ENCODE results near the gene FAM221B.

The FAM221B gene

DNA sequence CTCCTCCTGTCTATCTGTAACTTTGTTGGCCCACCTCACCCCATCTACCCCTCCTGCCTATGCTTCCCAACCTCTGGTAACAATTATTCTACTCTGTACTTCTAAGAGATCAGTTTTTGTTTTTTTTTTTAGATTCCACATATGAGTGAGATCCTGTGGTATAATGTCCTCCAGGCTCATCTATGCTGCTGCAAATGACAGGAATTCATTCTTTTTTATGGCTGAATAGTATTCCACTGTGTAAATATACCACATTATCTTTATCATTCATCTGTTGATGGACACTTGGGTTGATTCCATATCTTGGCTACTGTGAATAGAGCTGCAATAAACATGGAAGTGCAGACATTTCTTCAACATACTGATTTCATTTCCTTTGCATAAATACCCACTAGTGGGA is 45.1 kb downstream of the FAM221B start:
- TF ChIP-seq, protein P1, sequence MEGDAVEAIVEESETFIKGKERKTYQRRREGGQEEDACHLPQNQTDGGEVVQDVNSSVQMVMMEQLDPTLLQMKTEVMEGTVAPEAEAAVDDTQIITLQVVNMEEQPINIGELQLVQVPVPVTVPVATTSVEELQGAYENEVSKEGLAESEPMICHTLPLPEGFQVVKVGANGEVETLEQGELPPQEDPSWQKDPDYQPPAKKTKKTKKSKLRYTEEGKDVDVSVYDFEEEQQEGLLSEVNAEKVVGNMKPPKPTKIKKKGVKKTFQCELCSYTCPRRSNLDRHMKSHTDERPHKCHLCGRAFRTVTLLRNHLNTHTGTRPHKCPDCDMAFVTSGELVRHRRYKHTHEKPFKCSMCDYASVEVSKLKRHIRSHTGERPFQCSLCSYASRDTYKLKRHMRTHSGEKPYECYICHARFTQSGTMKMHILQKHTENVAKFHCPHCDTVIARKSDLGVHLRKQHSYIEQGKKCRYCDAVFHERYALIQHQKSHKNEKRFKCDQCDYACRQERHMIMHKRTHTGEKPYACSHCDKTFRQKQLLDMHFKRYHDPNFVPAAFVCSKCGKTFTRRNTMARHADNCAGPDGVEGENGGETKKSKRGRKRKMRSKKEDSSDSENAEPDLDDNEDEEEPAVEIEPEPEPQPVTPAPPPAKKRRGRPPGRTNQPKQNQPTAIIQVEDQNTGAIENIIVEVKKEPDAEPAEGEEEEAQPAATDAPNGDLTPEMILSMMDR (IDR thresholded peaks at IDR 0.05; ENCODE audit: insufficient read depth, low read depth, low read length, missing control alignments): no peak
- DNase-seq (ENCODE audit: low read depth): no peak
- no peak overlapping the region for H3K4me3 ChIP-seq (ENCODE audit: low read depth, low read length)

DNA sequence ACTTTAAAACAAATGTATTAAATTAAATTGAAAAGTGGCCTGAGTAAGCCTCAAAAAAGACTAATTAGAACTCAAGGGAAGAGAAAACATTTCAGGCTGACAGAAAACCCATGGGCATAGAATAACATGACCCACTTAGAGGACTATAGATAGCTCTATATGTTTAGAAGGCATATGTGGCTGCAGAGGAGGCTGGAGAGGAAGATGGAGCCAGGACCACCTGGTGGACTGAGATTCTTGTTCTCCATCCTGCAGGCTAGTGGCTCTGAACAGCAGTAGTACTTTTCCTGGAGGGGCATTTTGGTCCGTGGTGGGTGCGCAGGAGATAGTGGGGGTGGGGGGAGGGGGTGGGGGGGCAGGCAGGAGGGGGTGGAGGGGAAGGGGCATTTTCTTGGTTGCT is 47.5 kb downstream of the FAM221B start:
- no peak overlapping the region for H3K4me3 ChIP-seq (ENCODE audit: low read depth, low read length)
- TF ChIP-seq, protein P1 (IDR thresholded peaks at IDR 0.05; ENCODE audit: insufficient read depth, low read depth, low read length, missing control alignments): no peak
- DNase-seq (ENCODE audit: low read depth): no peak

DNA sequence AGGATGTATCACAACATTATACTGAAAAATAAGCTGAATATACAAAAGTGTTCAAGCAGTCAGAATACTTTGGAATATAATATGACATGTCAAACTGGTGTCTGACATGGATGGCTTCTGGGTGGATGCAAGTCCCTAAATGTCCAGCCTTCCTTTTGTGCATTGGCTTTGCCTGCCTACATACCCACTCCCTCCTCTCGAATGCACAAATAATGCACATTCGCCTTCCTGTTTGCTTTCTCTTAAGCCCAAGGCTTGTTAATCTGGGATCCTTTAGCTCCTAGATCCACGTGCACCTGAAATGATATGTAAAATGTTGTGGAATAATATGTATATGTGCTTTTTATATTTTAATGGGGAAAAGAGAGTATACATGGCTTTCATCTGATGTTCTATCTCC is 50.0 kb downstream of the FAM221B start:
- DNase-seq (ENCODE audit: low read depth): no peak
- no peak overlapping the region for H3K4me3 ChIP-seq (ENCODE audit: low read depth, low read length)
- TF ChIP-seq, protein P1 (IDR thresholded peaks at IDR 0.05; ENCODE audit: insufficient read depth, low read depth, low read length, missing control alignments): no peak

DNA sequence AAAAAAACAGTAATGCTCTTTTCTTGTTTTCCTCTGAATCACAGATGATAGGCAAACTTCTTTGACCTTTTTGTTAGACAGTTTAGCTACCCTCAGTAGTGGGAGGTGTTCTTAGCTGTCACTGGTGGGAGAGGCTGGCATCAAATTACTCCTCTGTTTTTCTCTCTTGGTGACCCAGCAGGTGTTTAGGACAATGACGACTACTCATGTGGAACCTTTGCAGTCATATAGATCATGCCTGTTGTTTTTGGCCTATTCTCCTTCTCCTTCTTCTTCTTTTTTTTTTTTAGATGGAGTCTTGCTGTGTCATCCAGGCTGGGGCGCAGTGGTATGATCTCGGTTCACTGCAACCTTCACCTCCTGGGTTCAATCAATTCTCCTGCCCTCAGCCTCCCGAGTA is 52.5 kb downstream of the FAM221B start:
- peak; percentile 46 for DNase-seq (ENCODE audit: low read depth)
- TF ChIP-seq, protein P1 (IDR thresholded peaks at IDR 0.05; ENCODE audit: insufficient read depth, low read depth, low read length, missing control alignments): no peak
- H3K4me3 ChIP-seq (ENCODE audit: low read depth, low read length): no peak overlapping the region

DNA sequence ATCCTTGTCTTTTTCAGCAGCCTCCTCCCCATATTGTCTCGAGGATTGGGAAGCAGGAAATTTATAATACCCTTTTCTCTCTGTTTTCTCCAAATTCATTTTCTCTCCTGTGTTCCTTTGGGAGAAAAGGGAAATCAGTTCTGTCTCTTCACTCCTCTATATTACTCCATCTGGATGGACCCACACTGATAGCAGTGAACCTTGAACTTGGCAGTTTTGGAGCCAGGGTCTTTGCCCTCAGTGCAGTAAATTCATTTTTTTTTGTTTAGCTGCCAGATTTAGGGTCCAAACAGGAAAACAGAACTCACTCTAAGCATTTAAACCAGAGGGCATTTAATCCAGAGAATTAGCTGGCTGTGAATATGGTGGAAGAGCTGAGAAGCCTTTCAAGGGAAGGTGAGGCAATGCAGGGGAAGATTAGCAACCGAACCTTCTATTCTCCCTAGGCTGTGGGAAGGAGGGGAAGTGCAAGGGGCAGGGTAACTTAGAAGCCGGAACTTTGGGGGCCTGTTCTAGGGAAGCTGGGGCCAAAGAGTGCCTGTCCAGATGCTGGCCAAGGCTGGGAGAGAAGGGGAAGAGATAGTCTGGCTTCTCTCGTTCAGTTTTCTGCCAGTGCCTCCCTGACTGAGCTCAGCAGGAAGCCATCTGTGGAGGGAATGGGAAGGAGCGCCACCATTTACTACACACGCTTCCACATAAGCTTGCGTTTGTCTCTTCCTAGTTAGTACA is 53.5 kb downstream of the FAM221B start:
- no peak for DNase-seq (ENCODE audit: low read depth)
- no peak overlapping the region for H3K4me3 ChIP-seq (ENCODE audit: low read depth, low read length)
- TF ChIP-seq, protein P1 (IDR thresholded peaks at IDR 0.05; ENCODE audit: insufficient read depth, low read depth, low read length, missing control alignments): no peak

DNA sequence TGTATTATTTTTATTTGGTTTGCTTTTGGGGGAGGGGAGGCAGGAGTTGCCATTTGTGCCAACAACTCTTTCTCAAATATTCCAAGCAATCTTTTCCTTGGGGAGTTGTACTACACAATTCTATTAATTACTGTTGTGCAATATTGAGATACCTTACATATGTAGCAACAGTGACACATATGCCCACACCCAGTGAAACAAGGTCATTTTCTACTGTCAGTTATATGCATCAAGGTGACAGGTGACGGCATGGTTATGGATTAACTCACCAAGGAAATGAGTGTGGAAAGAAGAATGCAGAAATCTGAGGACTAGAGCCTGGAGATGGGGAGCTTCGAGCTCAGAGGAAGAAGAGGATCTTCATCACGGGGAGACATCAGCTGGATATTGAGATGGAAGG is 56.6 kb downstream of the FAM221B start:
- TF ChIP-seq, protein P1 (IDR thresholded peaks at IDR 0.05; ENCODE audit: insufficient read depth, low read depth, low read length, missing control alignments): no peak
- no peak overlapping the region for H3K4me3 ChIP-seq (ENCODE audit: low read depth, low read length)
- DNase-seq (ENCODE audit: low read depth): no peak

DNA sequence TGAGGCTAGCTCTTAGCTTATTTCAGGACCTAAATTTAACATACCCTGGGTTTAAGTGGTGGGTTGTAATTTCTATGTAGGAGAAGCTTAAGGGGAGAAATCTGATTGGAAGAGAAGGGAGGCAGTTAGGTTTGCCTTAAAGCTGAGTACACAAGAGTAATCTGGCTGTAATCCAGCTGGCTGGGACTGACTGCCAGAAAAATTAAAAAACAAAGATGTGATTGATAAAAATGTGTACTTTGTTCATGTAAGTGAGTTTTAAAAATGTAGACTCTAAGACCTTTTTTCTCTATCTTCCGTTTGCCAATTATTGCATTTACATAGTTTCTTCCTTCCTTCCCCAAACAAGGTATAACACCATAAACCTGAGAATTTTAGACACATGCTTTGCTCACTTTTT is 57.0 kb downstream of the FAM221B start:
- no peak for DNase-seq (ENCODE audit: low read depth)
- H3K4me3 ChIP-seq (ENCODE audit: low read depth, low read length): no peak overlapping the region
- TF ChIP-seq, protein P1 (IDR thresholded peaks at IDR 0.05; ENCODE audit: insufficient read depth, low read depth, low read length, missing control alignments): no peak

All from GM12865 (cell line).